ENCODE results near the gene CFAP52. TPM values are rescaled to one million over a fixed set of nuclear protein-coding genes. Genes with fewer than 3 reads are reported as not detected.

The CFAP52 gene
- total and polyA plus RNA-seq, 2 of the 13 experiments (the other 11 are each of a cell fraction or from before 2014, with no cell fraction given) = not detected

DNA sequence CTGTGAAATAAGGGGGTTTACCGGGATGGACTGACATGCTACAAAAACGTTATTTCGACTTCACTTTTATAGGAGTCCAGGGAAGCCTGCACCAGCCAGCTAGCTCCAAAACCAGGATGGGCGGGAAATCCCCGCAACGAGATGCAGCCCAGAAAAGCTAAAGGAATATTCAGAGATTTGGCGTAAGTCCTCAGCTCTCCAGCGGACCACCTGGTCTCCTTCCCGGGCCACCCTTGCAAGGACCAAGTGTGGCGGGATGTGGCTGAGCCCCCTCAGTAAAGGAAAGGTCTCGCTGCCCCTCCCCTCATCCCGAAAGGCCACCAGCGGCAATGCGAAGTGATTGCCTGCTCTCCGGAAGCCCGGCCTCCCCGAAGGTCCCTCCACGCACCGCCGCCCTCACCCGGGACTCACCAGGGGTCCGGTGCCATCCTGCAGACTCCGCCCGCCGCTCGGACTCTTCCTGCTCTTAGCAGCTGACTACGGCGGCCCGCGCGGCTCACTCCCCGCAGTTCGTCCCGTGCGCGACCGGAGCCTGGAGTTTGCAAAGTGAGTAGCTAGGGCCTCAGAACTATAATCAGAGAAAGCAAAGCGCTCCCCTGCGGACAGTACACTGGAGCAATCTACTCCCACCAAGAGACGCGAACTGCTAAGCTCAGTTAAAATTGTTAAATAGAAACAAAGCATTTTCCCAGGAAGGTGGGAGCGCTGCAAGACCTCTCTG, 901 bp upstream of the CFAP52 start, which contains the start of gene STX8 (continued):
- TF ChIP-seq GFI1 (CRISPR knock-in tag; IDR thresholded peaks at IDR 0.05; ENCODE audit: borderline replicate concordance) (peak; percentile 45; the same call in 1 of the 2 replicates), KDM5B (CRISPR knock-in tag; IDR thresholded peaks at IDR 0.05; ENCODE audit: borderline replicate concordance) (peak; percentile 80; the same call in 1 of the 2 replicates), ETV5 (CRISPR knock-in tag; IDR thresholded peaks at IDR 0.05; ENCODE audit: borderline replicate concordance) (peak; percentile 71; the same call in 1 of the 2 replicates), HDAC1 (CRISPR knock-in tag; IDR thresholded peaks at IDR 0.05) (peak; percentile 94), TGIF2 (CRISPR knock-in tag; IDR thresholded peaks at IDR 0.05) (no peak), ZNF276 (CRISPR knock-in tag; IDR thresholded peaks at IDR 0.05; ENCODE audit: low read depth) (0 out of 2 replicates have a peak, but pooled peaks have one; percentile 31), ZNF567 (CRISPR knock-in tag; IDR thresholded peaks at IDR 0.05; ENCODE audit: borderline replicate concordance) (0 out of 2 replicates have a peak, but pooled peaks have one; percentile 68), HNF4A (CRISPR knock-in tag; IDR thresholded peaks at IDR 0.05) (0 out of 2 replicates have a peak, but pooled peaks have one; percentile 28), ZKSCAN1 (IDR thresholded peaks at IDR 0.05; ENCODE audit: low read length) (no peak), ZNF263 (CRISPR knock-in tag; IDR thresholded peaks at IDR 0.05) (peak; percentile 49; the same call in 1 of the 2 replicates)
- TF ChIP-seq, protein P1, sequence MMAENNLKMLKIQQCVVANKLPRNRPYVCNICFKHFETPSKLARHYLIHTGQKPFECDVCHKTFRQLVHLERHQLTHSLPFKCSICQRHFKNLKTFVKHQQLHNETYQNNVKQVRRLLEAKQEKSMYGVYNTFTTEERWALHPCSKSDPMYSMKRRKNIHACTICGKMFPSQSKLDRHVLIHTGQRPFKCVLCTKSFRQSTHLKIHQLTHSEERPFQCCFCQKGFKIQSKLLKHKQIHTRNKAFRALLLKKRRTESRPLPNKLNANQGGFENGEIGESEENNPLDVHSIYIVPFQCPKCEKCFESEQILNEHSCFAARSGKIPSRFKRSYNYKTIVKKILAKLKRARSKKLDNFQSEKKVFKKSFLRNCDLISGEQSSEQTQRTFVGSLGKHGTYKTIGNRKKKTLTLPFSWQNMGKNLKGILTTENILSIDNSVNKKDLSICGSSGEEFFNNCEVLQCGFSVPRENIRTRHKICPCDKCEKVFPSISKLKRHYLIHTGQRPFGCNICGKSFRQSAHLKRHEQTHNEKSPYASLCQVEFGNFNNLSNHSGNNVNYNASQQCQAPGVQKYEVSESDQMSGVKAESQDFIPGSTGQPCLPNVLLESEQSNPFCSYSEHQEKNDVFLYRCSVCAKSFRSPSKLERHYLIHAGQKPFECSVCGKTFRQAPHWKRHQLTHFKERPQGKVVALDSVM (CRISPR knock-in tag; IDR thresholded peaks at IDR 0.05) = peak; percentile 42; the same call in 1 of the 2 replicates
- TF ChIP-seq, protein P2, sequence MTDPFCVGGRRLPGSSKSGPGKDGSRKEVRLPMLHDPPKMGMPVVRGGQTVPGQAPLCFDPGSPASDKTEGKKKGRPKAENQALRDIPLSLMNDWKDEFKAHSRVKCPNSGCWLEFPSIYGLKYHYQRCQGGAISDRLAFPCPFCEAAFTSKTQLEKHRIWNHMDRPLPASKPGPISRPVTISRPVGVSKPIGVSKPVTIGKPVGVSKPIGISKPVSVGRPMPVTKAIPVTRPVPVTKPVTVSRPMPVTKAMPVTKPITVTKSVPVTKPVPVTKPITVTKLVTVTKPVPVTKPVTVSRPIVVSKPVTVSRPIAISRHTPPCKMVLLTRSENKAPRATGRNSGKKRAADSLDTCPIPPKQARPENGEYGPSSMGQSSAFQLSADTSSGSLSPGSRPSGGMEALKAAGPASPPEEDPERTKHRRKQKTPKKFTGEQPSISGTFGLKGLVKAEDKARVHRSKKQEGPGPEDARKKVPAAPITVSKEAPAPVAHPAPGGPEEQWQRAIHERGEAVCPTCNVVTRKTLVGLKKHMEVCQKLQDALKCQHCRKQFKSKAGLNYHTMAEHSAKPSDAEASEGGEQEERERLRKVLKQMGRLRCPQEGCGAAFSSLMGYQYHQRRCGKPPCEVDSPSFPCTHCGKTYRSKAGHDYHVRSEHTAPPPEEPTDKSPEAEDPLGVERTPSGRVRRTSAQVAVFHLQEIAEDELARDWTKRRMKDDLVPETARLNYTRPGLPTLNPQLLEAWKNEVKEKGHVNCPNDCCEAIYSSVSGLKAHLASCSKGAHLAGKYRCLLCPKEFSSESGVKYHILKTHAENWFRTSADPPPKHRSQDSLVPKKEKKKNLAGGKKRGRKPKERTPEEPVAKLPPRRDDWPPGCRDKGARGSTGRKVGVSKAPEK (CRISPR knock-in tag; IDR thresholded peaks at IDR 0.05; ENCODE audit: borderline replicate concordance) = no peak; the same call in 1 of the 2 replicates
- TF ChIP-seq, protein P3, sequence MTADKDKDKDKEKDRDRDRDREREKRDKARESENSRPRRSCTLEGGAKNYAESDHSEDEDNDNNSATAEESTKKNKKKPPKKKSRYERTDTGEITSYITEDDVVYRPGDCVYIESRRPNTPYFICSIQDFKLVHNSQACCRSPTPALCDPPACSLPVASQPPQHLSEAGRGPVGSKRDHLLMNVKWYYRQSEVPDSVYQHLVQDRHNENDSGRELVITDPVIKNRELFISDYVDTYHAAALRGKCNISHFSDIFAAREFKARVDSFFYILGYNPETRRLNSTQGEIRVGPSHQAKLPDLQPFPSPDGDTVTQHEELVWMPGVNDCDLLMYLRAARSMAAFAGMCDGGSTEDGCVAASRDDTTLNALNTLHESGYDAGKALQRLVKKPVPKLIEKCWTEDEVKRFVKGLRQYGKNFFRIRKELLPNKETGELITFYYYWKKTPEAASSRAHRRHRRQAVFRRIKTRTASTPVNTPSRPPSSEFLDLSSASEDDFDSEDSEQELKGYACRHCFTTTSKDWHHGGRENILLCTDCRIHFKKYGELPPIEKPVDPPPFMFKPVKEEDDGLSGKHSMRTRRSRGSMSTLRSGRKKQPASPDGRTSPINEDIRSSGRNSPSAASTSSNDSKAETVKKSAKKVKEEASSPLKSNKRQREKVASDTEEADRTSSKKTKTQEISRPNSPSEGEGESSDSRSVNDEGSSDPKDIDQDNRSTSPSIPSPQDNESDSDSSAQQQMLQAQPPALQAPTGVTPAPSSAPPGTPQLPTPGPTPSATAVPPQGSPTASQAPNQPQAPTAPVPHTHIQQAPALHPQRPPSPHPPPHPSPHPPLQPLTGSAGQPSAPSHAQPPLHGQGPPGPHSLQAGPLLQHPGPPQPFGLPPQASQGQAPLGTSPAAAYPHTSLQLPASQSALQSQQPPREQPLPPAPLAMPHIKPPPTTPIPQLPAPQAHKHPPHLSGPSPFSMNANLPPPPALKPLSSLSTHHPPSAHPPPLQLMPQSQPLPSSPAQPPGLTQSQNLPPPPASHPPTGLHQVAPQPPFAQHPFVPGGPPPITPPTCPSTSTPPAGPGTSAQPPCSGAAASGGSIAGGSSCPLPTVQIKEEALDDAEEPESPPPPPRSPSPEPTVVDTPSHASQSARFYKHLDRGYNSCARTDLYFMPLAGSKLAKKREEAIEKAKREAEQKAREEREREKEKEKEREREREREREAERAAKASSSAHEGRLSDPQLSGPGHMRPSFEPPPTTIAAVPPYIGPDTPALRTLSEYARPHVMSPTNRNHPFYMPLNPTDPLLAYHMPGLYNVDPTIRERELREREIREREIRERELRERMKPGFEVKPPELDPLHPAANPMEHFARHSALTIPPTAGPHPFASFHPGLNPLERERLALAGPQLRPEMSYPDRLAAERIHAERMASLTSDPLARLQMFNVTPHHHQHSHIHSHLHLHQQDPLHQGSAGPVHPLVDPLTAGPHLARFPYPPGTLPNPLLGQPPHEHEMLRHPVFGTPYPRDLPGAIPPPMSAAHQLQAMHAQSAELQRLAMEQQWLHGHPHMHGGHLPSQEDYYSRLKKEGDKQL (CRISPR knock-in tag; IDR thresholded peaks at IDR 0.05; ENCODE audit: low read depth) = no peak
